Natural killer cell (primary cell): ENCODE results near the gene MED13. TPM values are rescaled to one million over a fixed set of nuclear protein-coding genes. Genes with fewer than 3 reads are reported as not detected.

Experiments used
- ATAC-seq, 3 donors: fragments of 150-1000 bp in 2 of 3; fragments of 200-7000 bp in 1 of 3; cut with Tn5 transposase; 1 replicate in 1 of 3; 2 replicates in 2 of 3; pipeline ENCODE4 v1.10.0; 2021; ENCODE audit warnings: mild to moderate bottlenecking in 2 of 3, moderate library complexity in 2 of 3
- DNase-seq, 2 donors: peaks; one replicate each; pipeline versions ENCODE4 v3.0.0 to v3.0.0-alpha.2; 2013 to 2021; ENCODE audit warnings: mixed read lengths in 1 of 2
- H3K27ac ChIP-seq: one replicate; pipeline ENCODE4 v1.5.1; 2013; ENCODE audit warnings: mild to moderate bottlenecking, low read length
- H3K27me3 ChIP-seq: one replicate; pipeline ENCODE4 v1.6.1; 2013; ENCODE audit warnings: low read length; ENCODE audit not compliant: control insufficient read depth, insufficient read depth
- H3K36me3 ChIP-seq: one replicate; pipeline ENCODE4 v1.6.1; 2013; ENCODE audit warnings: low read length; ENCODE audit not compliant: control insufficient read depth, insufficient read depth
- H3K4me1 ChIP-seq: one replicate; pipeline ENCODE4 v1.6.1; 2013; ENCODE audit warnings: low read length; ENCODE audit not compliant: control insufficient read depth, insufficient read depth
- H3K4me3 ChIP-seq: one replicate; pipeline ENCODE4 v1.5.1; 2013; ENCODE audit warnings: low read length
- H3K9me3 ChIP-seq: one replicate; pipeline ENCODE4 v1.6.1; 2013; ENCODE audit warnings: low read length; ENCODE audit not compliant: control insufficient read depth, insufficient read depth
- H3K27ac Mint-ChIP-seq, 2 donors: one replicate each; pipeline ENCODE4 v1.8.0; 2022; ENCODE audit warnings: mild to moderate bottlenecking in 2 of 2, mixed read lengths in 2 of 2, moderate library complexity in 1 of 2
- H3K27me3 Mint-ChIP-seq, 2 donors: one replicate each; pipeline ENCODE4 v1.8.0; 2022; ENCODE audit warnings: low read depth in 2 of 2, mixed read lengths in 2 of 2
- H3K36me3 Mint-ChIP-seq: one replicate; pipeline ENCODE4 v1.8.0; 2022; ENCODE audit warnings: mixed read lengths
- H3K4me1 Mint-ChIP-seq, 2 donors: one replicate each; pipeline ENCODE4 v1.8.0; 2022; ENCODE audit warnings: mixed read lengths in 2 of 2
- H3K4me3 Mint-ChIP-seq: one replicate; pipeline ENCODE4 v1.8.0; 2022; ENCODE audit warnings: mild to moderate bottlenecking, moderate library complexity, mixed read lengths
- H3K9me3 Mint-ChIP-seq, 2 donors: one replicate each; pipeline ENCODE4 v1.8.0; 2022; ENCODE audit warnings: mixed read lengths in 2 of 2
- WGBS: methylation state at CpG from one replicate; pipeline ENCODE4 v1.1.7; 2013; ENCODE audit warnings: missing lambda C conversion rate; ENCODE audit not compliant: insufficient coverage; 5-methylcytosine and 5-hydroxymethylcytosine counted together
- intact Hi-C: fragments of 100-400 bp; cut with micrococcal nuclease; formaldehyde crosslinking; loops from one replicate; pipeline ENCODE4 v1.14.2; 2022
- total RNA-seq, 4 donors: library from RNA; stranded (reverse); fragments of 120-200 nt in 1 of 4; gene quantifications; one replicate each; pipeline versions ENCODE4 v1.2.3 to v1.2.4, GENCODE V29; 2013 to 2022
- TF ChIP-seq, protein P1 (sequence below): fragments of 200-600 bp; IDR thresholded peaks from one replicate; pipeline ENCODE4 v1.8.0; 2022; ENCODE audit warnings: antibody characterized with exemption

The MED13 gene
- total RNA-seq, 3 donors from 2014 or later (not counting 1 experiment from before 2014, with no cell fraction given): 107 to 122 (median 116) TPM

GRCh38 chr17:62030264-62030663, 34.8 kb downstream of the MED13 start:
- peaks cover 8% of the 10 kb centered on the region for H3K36me3 Mint-ChIP-seq

DNA sequence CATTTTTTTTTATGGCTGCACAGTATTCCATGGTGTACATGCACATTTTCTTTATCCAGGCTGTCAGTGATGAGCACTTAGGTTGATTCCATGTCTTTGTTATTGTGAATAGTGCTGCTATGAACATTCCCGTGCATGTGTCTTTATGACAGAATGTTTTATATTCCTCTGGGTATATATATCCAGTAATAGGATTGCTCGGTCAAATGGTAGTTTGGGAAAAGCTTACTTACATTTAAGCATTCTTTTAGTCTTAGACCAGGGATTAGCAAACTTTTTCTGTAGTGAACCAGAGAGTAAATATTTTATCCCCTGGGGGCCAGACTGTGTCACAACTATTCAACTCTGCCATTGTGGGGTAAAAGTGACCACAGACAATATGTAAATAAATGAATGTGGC, 40.2 kb downstream of the MED13 start:
- Mint-ChIP-seq H3K9me3 (no peaks in the 10 kb centered on the region), H3K36me3 (peaks cover 6% of the 10 kb centered on the region), H3K4me3 (no peak overlapping the region), H3K27me3 (no peaks in the 10 kb centered on the region), H3K27ac (no peak overlapping the region), H3K4me1 (peaks cover 21% of the 10 kb centered on the region in 2 donors)
- no peak overlapping the region for H3K27ac ChIP-seq
- H3K27me3 ChIP-seq: no peaks in the 10 kb centered on the region
- TF ChIP-seq, protein P1, sequence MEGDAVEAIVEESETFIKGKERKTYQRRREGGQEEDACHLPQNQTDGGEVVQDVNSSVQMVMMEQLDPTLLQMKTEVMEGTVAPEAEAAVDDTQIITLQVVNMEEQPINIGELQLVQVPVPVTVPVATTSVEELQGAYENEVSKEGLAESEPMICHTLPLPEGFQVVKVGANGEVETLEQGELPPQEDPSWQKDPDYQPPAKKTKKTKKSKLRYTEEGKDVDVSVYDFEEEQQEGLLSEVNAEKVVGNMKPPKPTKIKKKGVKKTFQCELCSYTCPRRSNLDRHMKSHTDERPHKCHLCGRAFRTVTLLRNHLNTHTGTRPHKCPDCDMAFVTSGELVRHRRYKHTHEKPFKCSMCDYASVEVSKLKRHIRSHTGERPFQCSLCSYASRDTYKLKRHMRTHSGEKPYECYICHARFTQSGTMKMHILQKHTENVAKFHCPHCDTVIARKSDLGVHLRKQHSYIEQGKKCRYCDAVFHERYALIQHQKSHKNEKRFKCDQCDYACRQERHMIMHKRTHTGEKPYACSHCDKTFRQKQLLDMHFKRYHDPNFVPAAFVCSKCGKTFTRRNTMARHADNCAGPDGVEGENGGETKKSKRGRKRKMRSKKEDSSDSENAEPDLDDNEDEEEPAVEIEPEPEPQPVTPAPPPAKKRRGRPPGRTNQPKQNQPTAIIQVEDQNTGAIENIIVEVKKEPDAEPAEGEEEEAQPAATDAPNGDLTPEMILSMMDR: no peak
- peaks cover 73% of the 10 kb centered on the region for H3K36me3 ChIP-seq
- H3K4me3 ChIP-seq: no peak overlapping the region
- H3K9me3 ChIP-seq: no peaks in the 10 kb centered on the region
- DNase-seq (no peak), ATAC-seq (no peak)
- H3K4me1 ChIP-seq: no peaks in the 10 kb centered on the region
- intact Hi-C loops: no loop called here
- WGBS: 100% methylated on average over 1 of the region's 2 CpGs

More at GRCh38 chr17:62030264-62030663, 34.8 kb downstream of the MED13 start:
- H3K9me3 ChIP-seq: no peaks in the 10 kb centered on the region
- intact Hi-C loops: no loop called here
- H3K36me3 ChIP-seq: peaks cover 81% of the 10 kb centered on the region
- no peak overlapping the region for H3K4me3 Mint-ChIP-seq
- H3K27ac Mint-ChIP-seq: no peak overlapping the region
- H3K4me1 Mint-ChIP-seq: peaks cover 29 to 37% of the 10 kb centered on the region in 2 donors
- no peaks in the 10 kb centered on the region for H3K27me3 Mint-ChIP-seq
- DNase-seq (no peak), ATAC-seq (no peak)
- H3K4me1 ChIP-seq: no peaks in the 10 kb centered on the region
- TF ChIP-seq, protein P1: no peak
- H3K27me3 ChIP-seq: no peaks in the 10 kb centered on the region
- no peak overlapping the region for H3K4me3 ChIP-seq
- WGBS: 97% methylated on average over 6 of the region's 6 CpGs
- no peak overlapping the region for H3K27ac ChIP-seq
- H3K9me3 Mint-ChIP-seq: no peaks in the 10 kb centered on the region

- Histone ChIP-seq H3K4me3 (no peak overlapping the region), H3K36me3 (peaks cover 30% of the 10 kb centered on the region), H3K9me3 (no peaks in the 10 kb centered on the region), H3K27me3 (no peaks in the 10 kb centered on the region), H3K4me1 (no peaks in the 10 kb centered on the region), H3K27ac (no peak overlapping the region)
- H3K27ac Mint-ChIP-seq: peak overlapping the region in 1 of 2 donors; percentile 47
- H3K4me1 Mint-ChIP-seq: peaks cover 0 to 4% of the 10 kb centered on the region in 2 donors
- no peaks in the 10 kb centered on the region for H3K9me3 Mint-ChIP-seq
- TF ChIP-seq, protein P1: no peak
- H3K4me3 Mint-ChIP-seq: no peak overlapping the region
- intact Hi-C loops: no loop called here
- no peak for ATAC-seq
- DNase-seq: no peak
- H3K27me3 Mint-ChIP-seq: no peaks in the 10 kb centered on the region
- H3K36me3 Mint-ChIP-seq: no peaks in the 10 kb centered on the region
Measured at GRCh38 chr17:62017912-62018311, 47.2 kb downstream of the MED13 start.

GRCh38 chr17:62017496-62017895, 47.6 kb downstream of the MED13 start:
- Histone ChIP-seq H3K36me3 (peaks cover 27% of the 10 kb centered on the region), H3K4me3 (no peak overlapping the region), H3K27ac (no peak overlapping the region), H3K27me3 (no peaks in the 10 kb centered on the region), H3K4me1 (no peaks in the 10 kb centered on the region), H3K9me3 (no peaks in the 10 kb centered on the region)
- ATAC-seq: no peak
- Mint-ChIP-seq H3K4me3 (no peak overlapping the region), H3K36me3 (no peaks in the 10 kb centered on the region), H3K27ac (peak overlapping the region in 1 of 2 donors; percentile 47), H3K4me1 (peaks cover 0 to 4% of the 10 kb centered on the region in 2 donors), H3K27me3 (no peaks in the 10 kb centered on the region), H3K9me3 (no peaks in the 10 kb centered on the region)
- TF ChIP-seq, protein P1: no peak
- intact Hi-C loops: no loop called here
- WGBS: no CpG with 5 or more reads among the region's 1 CpG
- DNase-seq: no peak
